NCI-H748 (cell line): ENCODE data around the gene DUOXA2.
"Not testable (repeated sequence)": the region's sequence is repeated elsewhere in the genome, so short reads cannot be mapped to it uniquely, and the experiment has no call there.

Experiments
- DNase-seq: peaks from one replicate; lab custom pipeline; 2025; ENCODE audit not compliant: unreplicated experiment; lab: John Stamatoyannopoulos, UW

The DUOXA2 gene

DNA sequence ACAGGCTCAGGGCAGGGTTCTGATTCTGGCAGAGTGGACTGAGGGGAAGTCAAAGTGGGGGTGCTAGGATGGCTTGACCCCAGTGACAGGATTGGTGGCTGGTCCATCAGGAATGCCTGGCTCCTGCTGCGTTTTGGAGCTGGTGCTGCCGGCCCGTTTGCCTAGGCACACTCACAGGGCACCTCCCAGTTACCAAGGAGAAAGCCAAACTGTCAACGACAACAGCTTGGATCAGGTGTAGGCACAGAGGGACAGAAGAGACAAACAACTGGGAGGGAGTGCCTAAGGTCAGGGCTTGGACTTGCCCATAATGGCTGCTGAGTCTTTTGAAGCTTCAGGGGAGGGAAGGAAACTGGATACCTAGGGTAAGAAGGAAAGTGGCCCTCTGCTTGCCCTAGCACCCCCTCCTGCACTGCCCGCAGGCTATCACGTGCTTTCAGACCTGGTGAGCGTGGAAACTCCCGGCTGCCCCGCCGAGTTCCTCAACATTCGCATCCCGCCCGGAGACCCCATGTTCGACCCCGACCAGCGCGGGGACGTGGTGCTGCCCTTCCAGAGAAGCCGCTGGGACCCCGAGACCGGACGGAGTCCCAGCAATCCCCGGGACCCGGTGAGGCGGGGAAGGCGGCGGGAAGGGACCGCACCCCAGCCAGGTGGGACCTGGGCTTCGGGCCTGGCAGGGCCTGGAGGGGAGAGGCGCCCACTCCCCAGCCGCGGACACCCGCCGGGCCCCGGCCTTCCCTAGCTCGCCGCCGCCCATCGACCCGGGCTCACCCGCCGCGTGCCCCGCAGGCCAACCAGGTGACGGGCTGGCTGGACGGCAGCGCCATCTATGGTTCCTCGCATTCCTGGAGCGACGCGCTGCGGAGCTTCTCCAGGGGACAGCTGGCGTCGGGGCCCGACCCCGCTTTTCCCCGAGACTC, 20.8 kb downstream of the DUOXA2 start:
- no peak for DNase-seq

DNA sequence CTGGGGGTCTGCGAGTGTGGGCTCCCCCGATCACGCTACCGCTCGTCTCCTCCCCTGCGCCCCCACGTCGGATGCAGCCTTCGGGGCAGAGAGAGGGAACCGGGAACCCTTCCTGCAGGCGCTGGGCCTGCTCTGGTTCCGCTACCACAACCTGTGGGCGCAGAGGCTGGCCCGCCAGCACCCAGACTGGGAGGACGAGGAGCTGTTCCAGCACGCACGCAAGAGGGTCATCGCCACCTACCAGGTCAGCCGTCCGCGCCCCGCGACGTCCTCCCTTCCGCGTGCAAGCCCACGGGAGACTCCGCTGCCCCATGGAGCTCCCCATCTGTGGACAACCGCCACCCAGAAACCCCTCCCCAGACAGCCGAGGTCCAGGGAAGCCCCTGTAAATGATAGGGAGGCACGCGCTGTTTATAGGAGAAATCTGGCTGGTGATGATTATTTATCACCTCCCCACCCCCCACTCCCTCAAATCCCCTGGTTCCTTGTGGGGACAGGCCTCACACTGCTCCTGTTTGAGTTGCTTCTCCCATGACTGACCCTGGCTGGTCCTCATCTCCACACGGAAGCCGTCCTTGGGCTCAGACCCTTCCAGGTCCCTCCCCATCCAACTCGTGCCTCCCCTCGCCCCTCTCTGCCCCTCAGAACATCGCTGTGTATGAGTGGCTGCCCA, 21.7 kb downstream of the DUOXA2 start:
- not testable (repeated sequence) for DNase-seq

- DNase-seq = no peak
These were observed 22.2 kb downstream of the DUOXA2 start for GRCh38 chr15:45136378-45136764.

- DNase-seq = no peak
These were observed 23.6 kb downstream of the DUOXA2 start for GRCh38 chr15:45137703-45138102.

DNA sequence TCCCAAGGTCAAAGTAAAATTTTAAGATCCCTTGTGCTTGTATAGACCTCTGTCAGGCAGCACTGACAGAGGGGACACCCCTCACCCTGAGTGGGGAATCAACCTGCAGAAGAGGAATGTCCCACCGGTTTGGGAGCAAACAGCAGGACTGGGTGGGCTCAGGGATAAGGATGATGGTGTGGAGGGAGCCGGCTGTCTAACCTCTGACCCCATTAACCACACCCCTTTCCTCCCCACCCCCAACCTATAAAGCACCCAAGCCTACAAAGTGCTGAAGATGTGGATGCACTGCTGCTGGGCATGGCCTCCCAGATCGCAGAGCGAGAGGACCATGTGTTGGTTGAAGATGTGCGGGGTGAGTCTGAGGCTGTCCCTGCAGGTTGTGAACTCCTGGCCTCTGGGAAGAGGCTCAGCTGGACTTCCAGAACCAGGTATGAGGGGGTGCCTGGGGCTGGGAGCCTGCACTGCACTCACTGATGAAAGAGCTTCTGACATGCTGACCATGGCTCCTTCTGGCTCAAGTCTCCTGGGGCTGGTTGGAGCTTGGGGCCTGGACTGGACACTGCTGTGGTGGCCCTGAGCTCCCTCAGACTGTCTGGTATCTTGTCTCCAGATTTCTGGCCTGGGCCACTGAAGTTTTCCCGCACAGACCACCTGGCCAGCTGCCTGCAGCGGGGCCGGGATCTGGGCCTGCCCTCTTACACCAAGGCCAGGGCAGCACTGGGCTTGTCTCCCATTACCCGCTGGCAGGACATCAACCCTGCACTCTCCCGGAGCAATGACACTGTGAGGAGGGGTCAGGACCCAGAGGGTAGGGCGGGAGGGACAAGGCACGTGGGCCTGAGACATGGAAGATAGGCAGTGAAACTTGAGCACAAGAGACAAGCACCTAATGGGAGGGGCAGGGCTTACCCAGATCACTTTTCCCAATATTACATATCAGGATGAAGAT, 25.0 kb downstream of the DUOXA2 start:
- no peak for DNase-seq

- DNase-seq = no peak
These were observed 25.6 kb downstream of the DUOXA2 start for GRCh38 chr15:45139770-45140169.

- DNase-seq = no peak
These were observed 26.6 kb downstream of the DUOXA2 start for GRCh38 chr15:45140557-45141250.

GRCh38 chr15:45141386-45141785, 27.3 kb downstream of the DUOXA2 start:
- DNase-seq = no peak

DNA sequence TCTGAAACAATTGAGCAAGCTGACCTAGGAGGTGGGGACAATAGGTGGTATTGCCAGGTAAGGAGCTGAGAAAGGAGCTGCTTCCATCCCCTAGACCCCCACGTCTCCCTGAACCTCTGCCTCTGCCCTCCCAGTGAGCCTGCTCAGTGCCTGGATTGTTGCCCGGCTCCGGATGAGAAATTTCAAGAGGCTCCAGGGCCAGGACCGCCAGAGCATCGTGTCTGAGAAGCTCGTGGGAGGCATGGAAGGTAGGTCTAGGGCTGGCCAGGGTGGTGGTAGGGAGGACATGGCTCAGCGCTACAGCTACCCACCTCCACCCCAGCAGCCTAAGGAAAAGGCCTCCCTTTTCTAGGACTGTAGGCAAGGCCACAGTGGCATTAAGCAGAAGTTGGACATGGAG, 28.9 kb downstream of the DUOXA2 start:
- DNase-seq = no peak

DNA sequence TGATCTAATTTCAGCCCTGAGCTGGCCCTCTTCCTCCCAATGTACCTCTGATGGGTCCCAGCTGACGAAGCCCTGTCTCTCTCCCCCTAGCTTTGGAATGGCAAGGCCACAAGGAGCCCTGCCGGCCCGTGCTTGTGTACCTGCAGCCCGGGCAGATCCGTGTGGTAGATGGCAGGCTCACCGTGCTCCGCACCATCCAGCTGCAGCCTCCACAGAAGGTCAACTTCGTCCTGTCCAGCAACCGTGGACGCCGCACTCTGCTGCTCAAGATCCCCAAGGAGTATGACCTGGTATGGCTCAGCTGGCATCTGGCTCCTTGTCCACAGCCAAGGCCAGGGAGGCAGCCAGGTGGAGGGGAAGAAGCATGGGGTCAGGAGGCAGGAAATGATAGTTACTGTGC, 29.8 kb downstream of the DUOXA2 start:
- DNase-seq = no peak

DNA sequence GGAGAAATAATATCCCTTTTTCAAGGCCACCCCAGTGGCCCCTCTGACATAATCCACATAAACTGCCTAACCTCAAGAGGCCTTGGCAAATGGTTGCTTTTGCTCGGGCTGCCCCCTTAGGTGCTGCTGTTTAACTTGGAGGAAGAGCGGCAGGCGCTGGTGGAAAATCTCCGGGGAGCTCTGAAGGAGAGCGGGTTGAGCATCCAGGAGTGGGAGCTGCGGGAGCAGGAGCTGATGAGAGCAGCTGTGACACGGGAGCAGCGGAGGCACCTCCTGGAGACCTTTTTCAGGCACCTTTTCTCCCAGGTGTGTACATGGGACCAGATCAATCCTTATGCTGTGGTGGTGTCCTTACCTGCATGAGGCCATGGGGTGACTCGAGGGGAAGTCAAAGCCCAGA, 30.6 kb downstream of the DUOXA2 start:
- no peak for DNase-seq

DNA sequence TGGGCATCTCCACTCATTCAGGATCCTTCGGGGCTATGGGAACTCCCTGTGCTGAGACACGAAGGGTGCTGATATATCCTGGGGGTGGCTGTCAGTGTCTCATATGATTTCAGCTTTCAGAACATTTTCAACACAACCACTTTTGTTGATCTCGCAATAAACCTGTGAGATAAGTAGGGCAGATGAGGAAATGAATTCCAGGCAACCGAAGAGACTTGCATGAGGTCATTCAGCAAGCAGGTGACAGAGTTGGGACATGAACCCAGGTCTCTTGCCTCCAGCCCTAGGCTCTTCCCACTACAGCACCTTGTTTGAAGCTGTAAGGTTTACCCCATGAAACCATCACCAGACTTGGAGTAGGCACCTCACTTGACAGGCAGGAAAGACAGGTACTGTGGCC, 32.3 kb downstream of the DUOXA2 start:
- DNase-seq = no peak

GRCh38 chr15:45147606-45148005, 33.5 kb downstream of the DUOXA2 start:
- no peak for DNase-seq

GRCh38 chr15:45148076-45149059, 34.2 kb downstream of the DUOXA2 start:
- no peak for DNase-seq

- DNase-seq = no peak
These were observed 34.9 kb downstream of the DUOXA2 start for GRCh38 chr15:45149060-45149459.

DNA sequence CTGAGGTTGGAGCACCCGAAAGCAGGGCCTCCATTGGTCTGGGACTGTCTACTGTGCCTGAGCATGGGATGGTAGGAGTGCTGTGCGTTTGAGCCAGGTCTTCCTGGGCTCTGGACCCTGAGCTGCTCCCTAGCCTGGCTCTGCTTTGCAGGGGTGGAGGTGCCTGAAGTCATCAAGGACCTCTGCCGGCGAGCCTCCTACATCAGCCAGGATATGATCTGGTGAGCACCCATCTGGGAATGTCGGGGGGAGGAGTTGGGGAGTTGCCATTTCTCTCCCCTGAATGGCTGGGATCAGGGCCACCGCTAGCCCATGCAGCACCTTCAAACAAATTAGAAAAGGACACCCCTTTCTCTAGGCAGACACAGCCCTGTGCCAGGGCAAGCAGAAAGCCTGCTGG, 36.4 kb downstream of the DUOXA2 start:
- DNase-seq = no peak

DNA sequence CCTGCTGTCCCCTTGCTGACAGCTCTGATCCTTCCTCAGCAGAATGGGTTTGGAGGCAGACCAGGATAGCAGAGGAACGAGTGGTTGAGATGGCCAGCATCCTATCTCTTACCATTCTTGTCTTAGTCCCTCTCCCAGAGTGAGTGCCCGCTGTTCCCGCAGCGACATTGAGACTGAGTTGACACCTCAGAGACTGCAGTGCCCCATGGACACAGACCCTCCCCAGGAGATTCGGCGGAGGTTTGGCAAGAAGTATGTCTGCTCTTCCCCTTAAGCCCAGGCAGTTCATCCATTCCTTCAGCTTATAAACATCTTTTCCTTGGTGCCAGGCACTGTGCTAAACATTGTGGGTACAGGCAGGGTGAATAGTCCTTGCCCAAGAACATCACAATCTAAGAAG, 36.9 kb downstream of the DUOXA2 start:
- no peak for DNase-seq

DNA sequence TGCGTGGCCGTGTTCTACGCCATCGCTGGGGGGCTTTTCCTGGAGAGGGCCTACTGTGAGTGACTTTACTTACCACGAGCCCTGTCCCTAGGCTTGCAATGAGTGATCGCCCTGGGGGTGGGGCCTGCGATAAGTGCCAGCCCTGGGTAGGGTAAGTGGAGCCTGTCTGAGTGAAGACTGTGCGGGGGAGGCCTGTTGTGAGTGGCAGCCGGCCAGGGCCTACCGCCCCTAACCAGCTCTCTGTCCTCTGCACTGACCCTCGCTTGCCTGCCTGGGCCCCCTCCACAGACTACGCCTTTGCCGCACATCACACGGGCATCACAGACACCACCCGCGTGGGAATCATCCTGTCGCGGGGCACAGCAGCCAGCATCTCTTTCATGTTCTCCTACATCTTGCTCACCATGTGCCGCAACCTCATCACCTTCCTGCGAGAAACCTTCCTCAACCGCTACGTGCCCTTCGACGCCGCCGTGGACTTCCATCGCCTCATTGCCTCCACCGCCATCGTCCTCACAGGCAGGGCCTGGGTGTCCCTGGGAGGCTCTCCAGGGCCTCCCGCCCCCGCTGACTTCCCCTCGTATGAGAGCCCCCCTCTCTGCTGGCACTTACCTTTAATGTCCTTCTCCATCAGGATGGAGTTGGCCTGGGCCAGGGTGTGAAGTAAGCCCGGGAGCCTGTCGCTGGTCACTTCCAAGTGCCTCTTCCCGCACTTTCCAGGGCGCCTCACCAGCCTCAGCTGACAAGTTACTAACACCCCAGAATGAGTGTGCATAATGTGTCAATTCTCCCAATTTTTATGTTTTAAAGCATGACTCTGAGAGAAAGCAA, 38.1 kb downstream of the DUOXA2 start:
- no peak for DNase-seq

- DNase-seq = no peak
These were observed 41.6 kb downstream of the DUOXA2 start for GRCh38 chr15:45155739-45156138.
